Natural killer cell (primary cell): ENCODE data around the gene LRRC37A3. TPM values are rescaled to one million over a fixed set of nuclear protein-coding genes. Genes with fewer than 3 reads are reported as not detected.

Experiments
- ATAC-seq, 3 donors: fragments of 150-1000 bp in 2 of 3; fragments of 200-7000 bp in 1 of 3; cut with Tn5 transposase; 1 replicate in 1 of 3; 2 replicates in 2 of 3; pipeline ENCODE4 v1.10.0; 2021; ENCODE audit warnings: mild to moderate bottlenecking in 2 of 3, moderate library complexity in 2 of 3
- DNase-seq, 2 donors: peaks; one replicate each; pipeline versions ENCODE4 v3.0.0 to v3.0.0-alpha.2; 2013 to 2021; ENCODE audit warnings: mixed read lengths in 1 of 2
- H3K27ac ChIP-seq: one replicate; pipeline ENCODE4 v1.5.1; 2013; ENCODE audit warnings: mild to moderate bottlenecking, low read length
- H3K27me3 ChIP-seq: one replicate; pipeline ENCODE4 v1.6.1; 2013; ENCODE audit warnings: low read length; ENCODE audit not compliant: control insufficient read depth, insufficient read depth
- H3K36me3 ChIP-seq: one replicate; pipeline ENCODE4 v1.6.1; 2013; ENCODE audit warnings: low read length; ENCODE audit not compliant: control insufficient read depth, insufficient read depth
- H3K4me1 ChIP-seq: one replicate; pipeline ENCODE4 v1.6.1; 2013; ENCODE audit warnings: low read length; ENCODE audit not compliant: control insufficient read depth, insufficient read depth
- H3K4me3 ChIP-seq: one replicate; pipeline ENCODE4 v1.5.1; 2013; ENCODE audit warnings: low read length
- H3K9me3 ChIP-seq: one replicate; pipeline ENCODE4 v1.6.1; 2013; ENCODE audit warnings: low read length; ENCODE audit not compliant: control insufficient read depth, insufficient read depth
- H3K27ac Mint-ChIP-seq, 2 donors: one replicate each; pipeline ENCODE4 v1.8.0; 2022; ENCODE audit warnings: mild to moderate bottlenecking in 2 of 2, mixed read lengths in 2 of 2, moderate library complexity in 1 of 2
- H3K27me3 Mint-ChIP-seq, 2 donors: one replicate each; pipeline ENCODE4 v1.8.0; 2022; ENCODE audit warnings: low read depth in 2 of 2, mixed read lengths in 2 of 2
- H3K36me3 Mint-ChIP-seq: one replicate; pipeline ENCODE4 v1.8.0; 2022; ENCODE audit warnings: mixed read lengths
- H3K4me1 Mint-ChIP-seq, 2 donors: one replicate each; pipeline ENCODE4 v1.8.0; 2022; ENCODE audit warnings: mixed read lengths in 2 of 2
- H3K4me3 Mint-ChIP-seq: one replicate; pipeline ENCODE4 v1.8.0; 2022; ENCODE audit warnings: mild to moderate bottlenecking, moderate library complexity, mixed read lengths
- H3K9me3 Mint-ChIP-seq, 2 donors: one replicate each; pipeline ENCODE4 v1.8.0; 2022; ENCODE audit warnings: mixed read lengths in 2 of 2
- CTCF ChIP-seq: fragments of 200-600 bp; IDR thresholded peaks from one replicate; pipeline ENCODE4 v1.8.0; 2022; ENCODE audit warnings: antibody characterized with exemption
- WGBS: methylation state at CpG from one replicate; pipeline ENCODE4 v1.1.7; 2013; ENCODE audit warnings: missing lambda C conversion rate; ENCODE audit not compliant: insufficient coverage; 5-methylcytosine and 5-hydroxymethylcytosine counted together
- intact Hi-C: fragments of 100-400 bp; cut with micrococcal nuclease; formaldehyde crosslinking; loops from one replicate; pipeline ENCODE4 v1.14.2; 2022
- total RNA-seq, 4 donors: library from RNA; stranded (reverse); fragments of 120-200 nt in 1 of 4; gene quantifications; one replicate each; pipeline versions ENCODE4 v1.2.3 to v1.2.4, GENCODE V29; 2013 to 2022

The LRRC37A3 gene
- total RNA-seq, 3 donors from 2014 or later (not counting 1 experiment from before 2014, with no cell fraction given) = 7.8 to 22.7 (median 10.5) TPM

GRCh38 chr17:64941761-64942160 is 22.5 kb upstream of the LRRC37A3 start:
- ATAC-seq (no peak), DNase-seq (no peak)
- Mint-ChIP-seq H3K9me3 (no peaks in the 10 kb centered on the region), H3K4me3 (no peak overlapping the region), H3K27ac (no peak overlapping the region), H3K4me1 (peaks cover 0 to 5% of the 10 kb centered on the region in 2 donors), H3K36me3 (no peaks in the 10 kb centered on the region), H3K27me3 (peaks cover 0 to 13% of the 10 kb centered on the region in 2 donors)
- Histone ChIP-seq H3K4me1 (peaks cover 4% of the 10 kb centered on the region), H3K27ac (no peak overlapping the region), H3K9me3 (no peaks in the 10 kb centered on the region), H3K36me3 (no peaks in the 10 kb centered on the region), H3K27me3 (no peaks in the 10 kb centered on the region), H3K4me3 (no peak overlapping the region)
- intact Hi-C loops = no loop called here
- 86% methylated on average over 2 of the region's 2 CpGs for WGBS
- TF ChIP-seq CTCF = no peak

- WGBS = 92% methylated on average over 3 of the region's 3 CpGs
Observed at GRCh38 chr17:64941045-64941444, 21.8 kb upstream of the LRRC37A3 start.

GRCh38 chr17:64940055-64940454 is 20.8 kb upstream of the LRRC37A3 start:
- H3K27me3 ChIP-seq = no peaks in the 10 kb centered on the region
- no peak for DNase-seq
- H3K4me1 Mint-ChIP-seq = peaks cover 0 to 5% of the 10 kb centered on the region in 2 donors
- peaks cover 4% of the 10 kb centered on the region for H3K4me1 ChIP-seq
- 99% methylated on average over 4 of the region's 4 CpGs for WGBS
- intact Hi-C loops = no loop called here
- peaks cover 0 to 13% of the 10 kb centered on the region in 2 donors for H3K27me3 Mint-ChIP-seq
- no peaks in the 10 kb centered on the region for H3K36me3 Mint-ChIP-seq
- no peak overlapping the region for H3K4me3 ChIP-seq
- no peak for ATAC-seq
- no peak overlapping the region for H3K27ac Mint-ChIP-seq
- H3K9me3 Mint-ChIP-seq = no peaks in the 10 kb centered on the region
- no peak overlapping the region for H3K27ac ChIP-seq
- H3K9me3 ChIP-seq = no peaks in the 10 kb centered on the region
- H3K4me3 Mint-ChIP-seq = no peak overlapping the region
- TF ChIP-seq CTCF = no peak
- H3K36me3 ChIP-seq = no peaks in the 10 kb centered on the region

More at GRCh38 chr17:64941045-64941444, 21.8 kb upstream of the LRRC37A3 start:
- DNase-seq (no peak), ATAC-seq (no peak)
- H3K4me3 ChIP-seq = no peak overlapping the region
- Mint-ChIP-seq H3K9me3 (no peaks in the 10 kb centered on the region), H3K4me1 (peaks cover 0 to 5% of the 10 kb centered on the region in 2 donors), H3K27me3 (peaks cover 0 to 13% of the 10 kb centered on the region in 2 donors), H3K4me3 (no peak overlapping the region), H3K36me3 (no peaks in the 10 kb centered on the region), H3K27ac (no peak overlapping the region)
- peaks cover 4% of the 10 kb centered on the region for H3K4me1 ChIP-seq
- intact Hi-C loops = no loop called here
- no peaks in the 10 kb centered on the region for H3K9me3 ChIP-seq
- no peak overlapping the region for H3K27ac ChIP-seq
- TF ChIP-seq CTCF = no peak
- no peaks in the 10 kb centered on the region for H3K36me3 ChIP-seq
- no peaks in the 10 kb centered on the region for H3K27me3 ChIP-seq

GRCh38 chr17:64938925-64939474 is 19.7 kb upstream of the LRRC37A3 start:
- Mint-ChIP-seq H3K27me3 (peaks cover 0 to 13% of the 10 kb centered on the region in 2 donors), H3K4me1 (peaks cover 0 to 5% of the 10 kb centered on the region in 2 donors), H3K27ac (peak overlapping the region in 1 of 2 donors; percentile 73), H3K4me3 (no peak overlapping the region), H3K9me3 (no peaks in the 10 kb centered on the region), H3K36me3 (no peaks in the 10 kb centered on the region)
- intact Hi-C loops = no loop called here
- ATAC-seq (peak; percentile 84 to 90 (median 85)), DNase-seq (peak; percentile 38 to 54)
- Histone ChIP-seq H3K27ac (no peak overlapping the region), H3K4me1 (peaks cover 4% of the 10 kb centered on the region), H3K36me3 (no peaks in the 10 kb centered on the region), H3K4me3 (no peak overlapping the region), H3K9me3 (no peaks in the 10 kb centered on the region), H3K27me3 (no peaks in the 10 kb centered on the region)
- WGBS = 37% methylated on average over 11 of the region's 11 CpGs
- peak; percentile 61 for TF ChIP-seq CTCF
